Measurements from ENCODE around the gene KLHL28.

- TF ChIP-seq POLR2AphosphoS5 (IDR thresholded peaks at IDR 0.05; ENCODE audit: borderline replicate concordance, low read depth, low read length) (no peak), EZH2 (IDR thresholded peaks at IDR 0.05) (no peak)
Measured at GRCh38 chr14:44962334-44963043, 742 bp upstream of the KLHL28 start.

Data from SK-N-MC (cell line).